GM12892 (cell line): ENCODE data around the gene SUSD3.

ENCODE experiments used
- POLR2A ChIP-seq: IDR thresholded peaks from 2 replicates; pipeline ENCODE4 v1.6.1; 2011; ENCODE audit warnings: low read depth, low read length, control low read depth
- TAF1 ChIP-seq: IDR thresholded peaks from 2 replicates; pipeline ENCODE4 v1.6.1; 2011; ENCODE audit warnings: low read depth, mild to moderate bottlenecking, control low read depth, low read length, borderline replicate concordance

- TF ChIP-seq POLR2A (no peak), TAF1 (no peak)
Observed at GRCh38 chr9:93125331-93125894, 66.9 kb downstream of the SUSD3 start.
